GM23338 (cell line): ENCODE measurements around the gene TNC. TPM values are rescaled to one million over a fixed set of nuclear protein-coding genes. Genes with fewer than 3 reads are reported as not detected.

Source experiments
- ATAC-seq: fragments of 200-7000 bp; cut with Tn5 transposase; 3 replicates; pipeline ENCODE4 v1.9.1; 2020
- DNase-seq: peaks from one replicate; pipeline ENCODE4 v3.0.0-alpha.2; 2015; ENCODE audit warnings: low spot score
- H2AFZ ChIP-seq: fragments of 200-600 bp; sonication (generic); 2 replicates; pipeline ENCODE4 v1.8.0; 2016; ENCODE audit warnings: antibody characterized with exemption, mild to moderate bottlenecking, moderate library complexity
- H3F3A ChIP-seq: fragments of 200-600 bp; sonication (generic); replicated peaks from 2 replicates; pipeline ENCODE4 v1.8.0; 2017; ENCODE audit warnings: antibody characterized with exemption, mixed run types, low read depth
- H3K27ac ChIP-seq: fragments of 200-600 bp; sonication (generic); 2 replicates; pipeline ENCODE4 v1.6.1; 2016; ENCODE audit warnings: low read depth
- H3K27me3 ChIP-seq: fragments of 200-600 bp; sonication (generic); 2 replicates; pipeline ENCODE4 v1.8.0; 2016; ENCODE audit warnings: mild to moderate bottlenecking, mixed run types, moderate library complexity; ENCODE audit not compliant: insufficient read depth
- H3K36me3 ChIP-seq: fragments of 200-600 bp; sonication (generic); 2 replicates; pipeline ENCODE4 v1.8.0; 2016; ENCODE audit warnings: mild to moderate bottlenecking; ENCODE audit not compliant: insufficient read depth
- H3K4me1 ChIP-seq: fragments of 200-600 bp; sonication (generic); 2 replicates; pipeline ENCODE4 v1.8.0; 2016; ENCODE audit warnings: mild to moderate bottlenecking, moderate library complexity; ENCODE audit not compliant: insufficient read depth
- H3K4me2 ChIP-seq: fragments of 200-600 bp; sonication (generic); 2 replicates; pipeline ENCODE4 v1.7.1; 2017; ENCODE audit warnings: mixed run types
- H3K4me3 ChIP-seq: fragments of 200-600 bp; sonication (generic); 2 replicates; pipeline ENCODE4 v1.6.1; 2016; ENCODE audit warnings: mixed run types
- H3K79me2 ChIP-seq: fragments of 200-600 bp; sonication (generic); replicated peaks from 2 replicates; pipeline ENCODE4 v1.8.0; 2017; ENCODE audit warnings: mild to moderate bottlenecking; ENCODE audit not compliant: insufficient read depth
- H3K9me2 ChIP-seq: fragments of 200-600 bp; sonication (generic); 2 replicates; pipeline ENCODE4 v1.8.0; 2017; ENCODE audit not compliant: insufficient read depth
- H4K20me1 ChIP-seq: fragments of 200-600 bp; sonication (generic); replicated peaks from 2 replicates; pipeline ENCODE4 v1.8.0; 2017; ENCODE audit warnings: mild to moderate bottlenecking; ENCODE audit not compliant: insufficient read depth
- H3K27ac Mint-ChIP-seq: 2 replicates; pipeline ENCODE4 v1.8.0; 2020; ENCODE audit warnings: inconsistent platforms, mild to moderate bottlenecking, moderate library complexity, mixed read lengths
- H3K27me3 Mint-ChIP-seq: 3 replicates; pipeline ENCODE4 v1.8.0; 2022; ENCODE audit warnings: low read depth, mild to moderate bottlenecking, moderate library complexity, mixed read lengths, inconsistent platforms; ENCODE audit not compliant: insufficient read depth, poor library complexity
- H3K36me3 Mint-ChIP-seq: 3 replicates; pipeline ENCODE4 v1.8.0; 2021; ENCODE audit warnings: low read depth, mild to moderate bottlenecking, inconsistent platforms, moderate library complexity, mixed read lengths
- H3K4me1 Mint-ChIP-seq: 3 replicates; pipeline ENCODE4 v1.8.0; 2020; ENCODE audit warnings: mild to moderate bottlenecking, inconsistent platforms, mixed read lengths
- H3K4me3 Mint-ChIP-seq: 3 replicates; pipeline ENCODE4 v1.8.0; 2021; ENCODE audit warnings: moderate library complexity, mild to moderate bottlenecking, inconsistent platforms, mixed read lengths
- H3K9me3 Mint-ChIP-seq: 3 replicates; pipeline ENCODE4 v1.8.0; 2020; ENCODE audit warnings: moderate library complexity, mild to moderate bottlenecking, inconsistent platforms, mixed read lengths
- CREB1 ChIP-seq: fragments of 250-450 bp; sonication (Bioruptor Pico); IDR thresholded peaks from 2 replicates; pipeline ENCODE4 v1.5.0; 2020; ENCODE audit warnings: low read depth, mild to moderate bottlenecking, moderate library complexity
- CTCF ChIP-seq, 2 experiments: fragments of 200-600 bp in 1 of 2; sonication (generic) in 1 of 2; conservative IDR thresholded peaks; 2 replicates each; pipeline versions ENCODE4 v1.5.1 to v1.6.1; 2016 to 2017; ENCODE audit warnings: antibody characterized with exemption in 2 of 2, low read depth in 2 of 2, mild to moderate bottlenecking in 2 of 2, moderate library complexity in 1 of 2
- ETS1 ChIP-seq: IDR thresholded peaks from 2 replicates; pipeline ENCODE4 v1.6.1; 2016; ENCODE audit warnings: antibody characterized with exemption
- EZH2phosphoT487 ChIP-seq: fragments of 200-600 bp; sonication (generic); IDR thresholded peaks from one replicate; pipeline ENCODE4 v1.8.1; 2018; ENCODE audit warnings: antibody characterized with exemption; ENCODE audit not compliant: unreplicated experiment
- JUNB ChIP-seq: IDR thresholded peaks from one replicate; pipeline ENCODE4 v1.6.1; 2016; ENCODE audit warnings: antibody characterized with exemption; ENCODE audit not compliant: unreplicated experiment
- NANOG ChIP-seq: IDR thresholded peaks from 2 replicates; pipeline ENCODE4 v1.6.1; 2016; ENCODE audit warnings: antibody characterized with exemption, borderline replicate concordance
- REST ChIP-seq: IDR thresholded peaks from one replicate; pipeline ENCODE4 v1.6.1; 2018; ENCODE audit warnings: antibody characterized with exemption; ENCODE audit not compliant: unreplicated experiment
- STAT1 ChIP-seq: IDR thresholded peaks from one replicate; pipeline ENCODE4 v1.6.1; 2016; ENCODE audit warnings: antibody characterized with exemption; ENCODE audit not compliant: unreplicated experiment
- ZNF114 ChIP-seq: fragments of 250-450 bp; sonication (Bioruptor Pico); IDR thresholded peaks from 2 replicates; pipeline ENCODE4 v1.5.0; 2020; ENCODE audit warnings: mild to moderate bottlenecking, moderate library complexity
- ZNF462 ChIP-seq: fragments of 250-450 bp; sonication (Bioruptor Pico); IDR thresholded peaks from 2 replicates; pipeline ENCODE4 v1.5.0; 2020; ENCODE audit warnings: mild to moderate bottlenecking, moderate library complexity
- polyA plus RNA-seq: library from polyadenylated mRNA; unstranded; fragments of >200 nt; fragmentation: Nextera tagmentation; extraction: Ambion mirVana; gene quantifications from 2 replicates; pipeline ENCODE4 v1.2.1, GENCODE V29; 2016
- total RNA-seq: library from RNA; depleted of rRNA; stranded (reverse); fragments of >200 nt; shearing (Covaris generic); gene quantifications from 2 replicates; pipeline ENCODE4 v1.2.3, GENCODE V29; 2014

The TNC gene
- total and polyA plus RNA-seq, 2 experiments from 2014 or later = 0.89 to 2.7 TPM

GRCh38 chr9:115032296-115032695 is 85.7 kb downstream of the TNC start (continued):
- TF ChIP-seq JUNB = no peak
- TF ChIP-seq NANOG = no peak
- TF ChIP-seq CREB1 (CRISPR knock-in tag) = no peak
- TF ChIP-seq ZNF114 = no peak
- TF ChIP-seq EZH2phosphoT487 = no peak
- TF ChIP-seq CTCF (conservative IDR thresholded peaks at IDR 0.05; ENCODE audit: low read depth in 2 of 2) = no peak
- TF ChIP-seq REST = no peak
- no peak for TF ChIP-seq STAT1

GRCh38 chr9:115030006-115030405 is 88.0 kb downstream of the TNC start:
- no peak for DNase-seq
- H3K27ac Mint-ChIP-seq = no peak overlapping the region
- H3K36me3 Mint-ChIP-seq = no peaks in the 10 kb centered on the region
- no peaks in the 10 kb centered on the region for H3K4me1 ChIP-seq
- H3K36me3 ChIP-seq = no peaks in the 10 kb centered on the region
- H3F3A ChIP-seq = no peaks in the 10 kb centered on the region
- no peak overlapping the region for H3K4me3 ChIP-seq
- no peaks in the 10 kb centered on the region for H3K27me3 Mint-ChIP-seq
- H3K27ac ChIP-seq = no peak overlapping the region
- no peak for ATAC-seq
- H2AFZ ChIP-seq = no peak overlapping the region
- H3K9me3 Mint-ChIP-seq = no peaks in the 10 kb centered on the region
- H3K27me3 ChIP-seq = no peaks in the 10 kb centered on the region
- H3K9me2 ChIP-seq = no peaks in the 10 kb centered on the region; the same call in 1 of the 2 replicates
- H3K79me2 ChIP-seq = no peaks in the 10 kb centered on the region
- no peaks in the 10 kb centered on the region for H3K4me1 Mint-ChIP-seq
- H4K20me1 ChIP-seq = no peaks in the 10 kb centered on the region
- H3K4me2 ChIP-seq = no peak overlapping the region
- no peak overlapping the region for H3K4me3 Mint-ChIP-seq
- no peak for TF ChIP-seq ETS1
- TF ChIP-seq REST = no peak
- no peak for TF ChIP-seq ZNF462 (CRISPR knock-in tag)
- TF ChIP-seq JUNB = no peak
